K562 (cell line): ENCODE data around the gene TCF12. TPM values are rescaled to one million over a fixed set of nuclear protein-coding genes. Genes with fewer than 3 reads are reported as not detected.

Experiments
- CHD1 ChIP-seq: fragments of 200-600 bp; sonication (generic); IDR thresholded peaks from one replicate; pipeline ENCODE4 v1.6.1; 2012; ENCODE audit warnings: mild to moderate bottlenecking, moderate library complexity, low read length, inconsistent platforms
- CREB3L1 ChIP-seq: fragments of 450-650 bp; IDR thresholded peaks from 2 replicates; pipeline ENCODE4 v1.6.1; 2014; ENCODE audit warnings: low read depth, mild to moderate bottlenecking, moderate library complexity, borderline replicate concordance
- HIVEP1 ChIP-seq: fragments of 250-450 bp; sonication (Bioruptor Pico); IDR thresholded peaks from 2 replicates; pipeline ENCODE4 v1.4.0; 2020; ENCODE audit warnings: mild to moderate bottlenecking
- ID3 ChIP-seq, 2 experiments: fragments of 250-450 bp in 1 of 2; fragments of 450-650 bp in 1 of 2; sonication (Bioruptor Pico) in 1 of 2; IDR thresholded peaks; 2 replicates each; pipeline versions ENCODE4 v1.6.1 to v1.8.0; 2016 to 2021; ENCODE audit warnings: mild to moderate bottlenecking in 2 of 2, moderate library complexity in 2 of 2, missing compliant biosample characterization in 1 of 2, missing genetic modification characterization in 1 of 2
- IRF2 ChIP-seq: sonication (generic); formaldehyde crosslinking; IDR thresholded peaks from 2 replicates; pipeline ENCODE4 v1.8.1; 2022; ENCODE audit warnings: mild to moderate bottlenecking, missing genetic modification reagents
- L3MBTL2 ChIP-seq: fragments of 450-650 bp; IDR thresholded peaks from 2 replicates; pipeline ENCODE4 v1.6.1; 2016; ENCODE audit warnings: mild to moderate bottlenecking, moderate library complexity
- TAF7 ChIP-seq: fragments of 450-650 bp; IDR thresholded peaks from 2 replicates; pipeline ENCODE4 v1.6.1; 2016; ENCODE audit warnings: missing genetic modification characterization, missing compliant biosample characterization
- ZNF146 ChIP-seq: IDR thresholded peaks from one replicate; pipeline ENCODE4 v1.6.1; 2018; ENCODE audit warnings: missing compliant biosample characterization; ENCODE audit not compliant: unreplicated experiment
- ZNF217 ChIP-seq: sonication (generic); formaldehyde crosslinking; IDR thresholded peaks from 2 replicates; pipeline ENCODE4 v1.8.0; 2022; ENCODE audit warnings: mild to moderate bottlenecking, missing genetic modification reagents
- ZNF311 ChIP-seq: fragments of 250-450 bp; sonication (Bioruptor Pico); IDR thresholded peaks from 2 replicates; pipeline ENCODE4 v1.4.0; 2020; ENCODE audit warnings: mild to moderate bottlenecking, moderate library complexity
- ZNF431 ChIP-seq: sonication (generic); formaldehyde crosslinking; IDR thresholded peaks from 2 replicates; pipeline ENCODE4 v1.8.0; 2022; ENCODE audit warnings: mild to moderate bottlenecking, missing genetic modification reagents
- polyA plus RNA-seq, 8 experiments: library from polyadenylated mRNA; depleted of rRNA in 4 of 8; stranded (reverse) in 5 of 8; unstranded in 3 of 8; fragments of >200 nt; fragmentation: Nextera tagmentation in 2 of 8; fragmentation: Illumina TruSeq in 1 of 8; extraction: Ambion mirVana in 2 of 8; extraction: Trizol in 1 of 8; gene quantifications; 2 replicates each; pipeline versions ENCODE4 v1.2.1 to v1.2.3, GENCODE V29; 2011 to 2014; ENCODE audit warnings: inconsistent platforms in 1 of 8, missing spikeins in 1 of 8
- total RNA-seq, 7 experiments: library from RNA; depleted of rRNA in 6 of 7; stranded (reverse); fragments of >200 nt in 6 of 7; fragmentation: Illumina TruSeq in 2 of 7; extraction: Trizol in 2 of 7; gene quantifications; 2 replicates each; pipeline versions ENCODE4 v1.2.1 to v1.2.3, GENCODE V29; 2011 to 2021; ENCODE audit warnings: low replicate concordance in 1 of 7

Gene TCF12
- total and polyA plus RNA-seq, 9 of the 15 experiments (the other 6 are each of a cell fraction or from before 2014, with no cell fraction given), result 10.5 to 132 (median 52.9) TPM

GRCh38 chr15:57323299-57323805 is 404.9 kb downstream of the TCF12 start (continued):
- no peak for TF ChIP-seq ZNF217 (CRISPR knock-in tag)
- peak; percentile 84 for TF ChIP-seq CHD1
- 0 out of 2 replicates have a peak, but pooled peaks have one; percentile 34 for TF ChIP-seq HIVEP1 (CRISPR knock-in tag)
- 0 out of 2 replicates have a peak, but pooled peaks have one; percentile 27 for TF ChIP-seq TAF7 (tag)
- TF ChIP-seq IRF2, result no peak
- peak; percentile 55; the same call in 1 of the 2 replicates for TF ChIP-seq CREB3L1
- no peak for TF ChIP-seq ID3 (CRISPR knock-in tag; IDR thresholded peaks at IDR 0.05)
- peak; percentile 72; the same call in 1 of the 2 replicates for TF ChIP-seq ID3 (tag; IDR thresholded peaks at IDR 0.05)
- 0 out of 2 replicates have a peak, but pooled peaks have one; percentile 55 for TF ChIP-seq ZNF311 (CRISPR knock-in tag)
- TF ChIP-seq ZNF431 (CRISPR knock-in tag), result no peak
- no peak for TF ChIP-seq ZNF146 (CRISPR knock-in tag)
- TF ChIP-seq L3MBTL2, result peak; percentile 63; the same call in 1 of the 2 replicates
